H1 (cell line): ENCODE data around the gene MS4A18. TPM values are rescaled to one million over a fixed set of nuclear protein-coding genes. Genes with fewer than 3 reads are reported as not detected.

Source experiments
- CTCF ChIA-PET: fragments of 300-600 bp; sonication (Branson Sonifier 250); formaldehyde crosslinking; loops from one replicate; lab custom pipeline; 2021; ENCODE audit not compliant: partially characterized antibody; lab: Charles Lee
- POLR2A ChIA-PET: fragments of 300-600 bp; sonication (Branson Sonifier 250); formaldehyde crosslinking; loops from one replicate; lab custom pipeline; 2021; ENCODE audit warnings: inconsistent platforms; ENCODE audit not compliant: partially characterized antibody; lab: Charles Lee
- DNase-seq, 2 experiments: peaks; one replicate each; pipeline versions ENCODE4 v3.0.0 to v3.0.0-alpha.2; 2010 to 2022; ENCODE audit warnings: low spot score in 2 of 2, low read depth in 1 of 2, mixed read lengths in 1 of 2
- FAIRE-seq: peaks from 2 replicates; lab custom pipeline; 2011; peaks lifted over from hg19 to GRCh38; lab: Jason Lieb, UNC
- H2AFZ ChIP-seq: 2 replicates; pipeline ENCODE4 v1.8.1; 2012; ENCODE audit warnings: low read length, inconsistent platforms
- H2AK5ac ChIP-seq: 2 replicates; pipeline ENCODE4 v1.6.1; 2013; ENCODE audit warnings: low read depth, low read length
- H2BK120ac ChIP-seq: replicated peaks from 2 replicates; pipeline ENCODE3; 2013; ENCODE audit warnings: low read depth, low read length, inconsistent platforms
- H2BK12ac ChIP-seq: 2 replicates; pipeline ENCODE4 v1.6.1; 2013; ENCODE audit warnings: low read depth, low read length
- H2BK15ac ChIP-seq: 2 replicates; pipeline ENCODE4 v1.6.1; 2013; ENCODE audit warnings: low read length
- H2BK20ac ChIP-seq: 2 replicates; pipeline ENCODE4 v1.6.1; 2013; ENCODE audit warnings: low read length
- H2BK5ac ChIP-seq: 2 replicates; pipeline ENCODE4 v1.6.1; 2013; ENCODE audit warnings: low read depth, low read length
- H3K14ac ChIP-seq: 2 replicates; pipeline ENCODE4 v1.6.1; 2013; ENCODE audit warnings: inconsistent platforms; ENCODE audit not compliant: insufficient read length
- H3K18ac ChIP-seq: 2 replicates; pipeline ENCODE4 v1.6.1; 2013; ENCODE audit warnings: low read length; ENCODE audit errors: extremely low read depth
- H3K23ac ChIP-seq: 2 replicates; pipeline ENCODE4 v1.6.1; 2013; ENCODE audit warnings: inconsistent platforms; ENCODE audit not compliant: insufficient read length
- H3K23me2 ChIP-seq: 2 replicates; pipeline ENCODE4 v1.6.1; 2013; ENCODE audit warnings: low read depth, low read length
- H3K27ac ChIP-seq: 2 replicates; pipeline ENCODE4 v1.6.1; 2011; ENCODE audit warnings: low read depth, low read length, inconsistent platforms
- H3K27me3 ChIP-seq, 4 experiments: replicated peaks in 1 of 4; 1 replicate in 1 of 4; 2 replicates in 3 of 4; pipeline versions ENCODE4 v1.6.1 to v1.8.1; 2011 to 2013; ENCODE audit warnings: low read length in 3 of 4, mild to moderate bottlenecking in 3 of 4, inconsistent platforms in 2 of 4, mixed read lengths in 2 of 4, moderate library complexity in 1 of 4; ENCODE audit not compliant: control insufficient read depth in 3 of 4, insufficient read depth in 3 of 4; ENCODE audit errors: extremely low read depth in 1 of 4
- H3K36me3 ChIP-seq, 4 experiments: 2 replicates each; pipeline versions ENCODE4 v1.6.1 to v1.8.1; 2011 to 2013; ENCODE audit warnings: mild to moderate bottlenecking in 4 of 4, low read length in 3 of 4, moderate library complexity in 2 of 4, control low read depth in 1 of 4, inconsistent platforms in 1 of 4; ENCODE audit not compliant: insufficient read depth in 4 of 4, control insufficient read depth in 2 of 4
- H3K4ac ChIP-seq: replicated peaks from 2 replicates; pipeline ENCODE3; 2013; ENCODE audit warnings: low read length, low read depth, mixed read lengths, inconsistent platforms; ENCODE audit not compliant: insufficient read length
- H3K4me1 ChIP-seq, 4 experiments: replicated peaks in 1 of 4; 1 replicate in 1 of 4; 2 replicates in 3 of 4; pipeline versions ENCODE4 v1.6.1 to v1.8.1; 2011 to 2013; ENCODE audit warnings: low read length in 3 of 4, inconsistent platforms in 2 of 4, mixed read lengths in 1 of 4; ENCODE audit not compliant: insufficient read depth in 4 of 4, control insufficient read depth in 3 of 4
- H3K4me2 ChIP-seq, 2 experiments: 2 replicates each; pipeline versions ENCODE4 v1.6.1 to v1.8.1; 2011 to 2013; ENCODE audit warnings: low read depth in 2 of 2, low read length in 2 of 2, control low read depth in 1 of 2, inconsistent platforms in 1 of 2, mild to moderate bottlenecking in 1 of 2; ENCODE audit not compliant: insufficient read depth in 1 of 2
- H3K4me3 ChIP-seq, 4 experiments: fragments of 200-600, 300-600 bp in 1 of 4; sonication (generic), shearing (Covaris generic), sonication (Bioruptor Twin) in 1 of 4; 2 replicates each; pipeline versions ENCODE4 v1.5.1 to v1.8.1; 2011 to 2016; ENCODE audit warnings: low read length in 4 of 4, low read depth in 3 of 4, control low read depth in 2 of 4, inconsistent platforms in 2 of 4, mild to moderate bottlenecking in 2 of 4, mixed read lengths in 1 of 4, moderate library complexity in 1 of 4; ENCODE audit not compliant: insufficient read depth in 2 of 4; ENCODE audit errors: extremely low read depth in 1 of 4
- H3K56ac ChIP-seq: replicated peaks from 2 replicates; pipeline ENCODE3; 2013; ENCODE audit warnings: low read depth, mild to moderate bottlenecking, mixed read lengths, low read length, inconsistent platforms; ENCODE audit not compliant: insufficient read length
- H3K79me1 ChIP-seq: 2 replicates; pipeline ENCODE4 v1.6.1; 2013; ENCODE audit warnings: low read depth, low read length, control low read depth
- H3K79me2 ChIP-seq, 2 experiments: 2 replicates each; pipeline versions ENCODE4 v1.6.1 to v1.8.1; 2012 to 2013; ENCODE audit warnings: low read length in 2 of 2, mild to moderate bottlenecking in 2 of 2, inconsistent platforms in 1 of 2; ENCODE audit not compliant: insufficient read depth in 2 of 2, control insufficient read depth in 1 of 2
- H3K9ac ChIP-seq, 4 experiments: replicated peaks in 1 of 4; 1 replicate in 1 of 4; 2 replicates in 3 of 4; pipeline versions ENCODE4 v1.6.1 to v1.8.1; 2011 to 2013; ENCODE audit warnings: low read depth in 3 of 4, low read length in 3 of 4, control low read depth in 2 of 4, mild to moderate bottlenecking in 2 of 4, moderate library complexity in 2 of 4, inconsistent platforms in 1 of 4; ENCODE audit errors: extremely low read depth in 1 of 4
- H3K9me3 ChIP-seq, 2 experiments: 2 replicates each; pipeline versions ENCODE4 v1.6.1 to v1.8.1; 2012 to 2013; ENCODE audit warnings: mild to moderate bottlenecking in 2 of 2, moderate library complexity in 2 of 2, control low read depth in 1 of 2, inconsistent platforms in 1 of 2, low read depth in 1 of 2, low read length in 1 of 2, mixed read lengths in 1 of 2; ENCODE audit not compliant: insufficient read depth in 2 of 2
- H4K20me1 ChIP-seq, 2 experiments: replicated peaks in 1 of 2; 2 replicates each; pipeline versions ENCODE3 to v1.8.1; 2011 to 2013; ENCODE audit warnings: inconsistent platforms in 2 of 2, low read length in 2 of 2, mild to moderate bottlenecking in 1 of 2; ENCODE audit not compliant: insufficient read depth in 2 of 2, control insufficient read depth in 1 of 2
- H4K5ac ChIP-seq: 2 replicates; pipeline ENCODE4 v1.6.1; 2013; ENCODE audit warnings: low read length, low read depth, mixed read lengths, inconsistent platforms; ENCODE audit not compliant: insufficient read length
- H4K8ac ChIP-seq: 2 replicates; pipeline ENCODE4 v1.8.0; 2013; ENCODE audit warnings: mild to moderate bottlenecking, moderate library complexity, low read length, inconsistent platforms; ENCODE audit not compliant: insufficient read depth; ENCODE audit errors: extremely low read depth
- H4K91ac ChIP-seq: replicated peaks from 2 replicates; pipeline ENCODE3; 2013; ENCODE audit warnings: low read length, mixed read lengths, inconsistent platforms; ENCODE audit not compliant: insufficient read length
- EP300 ChIP-seq, 2 experiments: IDR thresholded peaks; 1 replicate in 1 of 2; 2 replicates in 1 of 2; pipeline ENCODE4 v1.6.1; 2011 to 2012; ENCODE audit warnings: low read depth in 2 of 2, low read length in 2 of 2, mild to moderate bottlenecking in 2 of 2, borderline replicate concordance in 1 of 2, inconsistent platforms in 1 of 2, moderate library complexity in 1 of 2
- EZH2 ChIP-seq: fragments of 200-600 bp; sonication (generic); IDR thresholded peaks from 2 replicates; pipeline ENCODE4 v1.7.1; 2012; ENCODE audit warnings: low read depth, mild to moderate bottlenecking, moderate library complexity, low read length, inconsistent platforms; ENCODE audit not compliant: severe bottlenecking
- FOSL1 ChIP-seq: IDR thresholded peaks from 2 replicates; pipeline ENCODE4 v1.6.1; 2011; ENCODE audit warnings: mild to moderate bottlenecking, low read depth, low read length, moderate library complexity; ENCODE audit not compliant: insufficient read depth
- PHF8 ChIP-seq: fragments of 200-600 bp; sonication (generic); conservative IDR thresholded peaks from 2 replicates; pipeline ENCODE4 v1.7.1; 2012; ENCODE audit warnings: low read depth, mild to moderate bottlenecking, inconsistent platforms, low read length, moderate library complexity
- RAD21 ChIP-seq, 2 experiments: IDR thresholded peaks in 1 of 2; conservative IDR thresholded peaks in 1 of 2; 2 replicates each; pipeline ENCODE4 v1.6.1; 2011; ENCODE audit warnings: low read depth in 2 of 2, low read length in 2 of 2, improper control_type of control experiment in 1 of 2, inconsistent platforms in 1 of 2, mild to moderate bottlenecking in 1 of 2, moderate library complexity in 1 of 2
- RBBP5 ChIP-seq: IDR thresholded peaks from 2 replicates; pipeline ENCODE4 v1.7.1; 2012; ENCODE audit warnings: low read depth, mild to moderate bottlenecking, inconsistent platforms, low read length, moderate library complexity, borderline replicate concordance
- SP2 ChIP-seq: IDR thresholded peaks from 2 replicates; pipeline ENCODE4 v1.6.1; 2012; ENCODE audit warnings: mild to moderate bottlenecking, low read length, inconsistent platforms
- SUZ12 ChIP-seq: fragments of 200-600 bp; sonication (generic); IDR thresholded peaks from 2 replicates; pipeline ENCODE4 v1.6.1; 2012; ENCODE audit warnings: mild to moderate bottlenecking, inconsistent platforms, low read length, moderate library complexity, mixed read lengths
- TAF7 ChIP-seq: optimal IDR thresholded peaks from 2 replicates; pipeline ENCODE3; 2011; ENCODE audit warnings: low read depth, mild to moderate bottlenecking, inconsistent platforms, low read length, moderate library complexity, borderline replicate concordance
- YY1 ChIP-seq: IDR thresholded peaks from 2 replicates; pipeline ENCODE4 v1.6.1; 2011; ENCODE audit warnings: low read depth, mild to moderate bottlenecking, low read length
- WGBS, 2 experiments: shearing (Covaris generic) in 1 of 2; methylation state at CpG; one replicate each; pipeline versions ENCODE4 v1.1.6 to v1.1.7; 2013 to 2015; ENCODE audit warnings: low lambda C conversion rate in 2 of 2, mixed read lengths in 2 of 2, inconsistent platforms in 1 of 2, low coverage in 1 of 2, missing lambda C conversion rate in 1 of 2; ENCODE audit not compliant: insufficient replicate concordance in 2 of 2, insufficient coverage in 1 of 2, insufficient read length in 1 of 2; ENCODE audit errors: extremely low coverage in 1 of 2, missing lambda C conversion rate in 1 of 2; 5-methylcytosine and 5-hydroxymethylcytosine counted together
- polyA plus RNA-seq, 7 experiments: library from polyadenylated mRNA; depleted of rRNA in 3 of 7; stranded (reverse) in 5 of 7; unstranded in 2 of 7; fragments of >200 nt in 5 of 7; fragments of 200-250 nt in 2 of 7; gene quantifications; 1 replicate in 5 of 7; 2 replicates in 1 of 7; 4 replicates in 1 of 7; pipeline versions ENCODE4 v1.2.1 to v1.2.3, GENCODE V29; 2011 to 2013; ENCODE audit warnings: missing spikeins in 2 of 7, mixed read lengths in 2 of 7
- total RNA-seq: library from RNA; stranded (reverse); fragmentation: NEBNext Ultra II Directional; extraction: Animal tissue kit (Norgen Biotek cat#: 25700); gene quantifications from 2 replicates; pipeline ENCODE4 v1.2.1, GENCODE V29; 2021
- TF ChIP-seq, protein P1 (sequence below): IDR thresholded peaks from 2 replicates; pipeline ENCODE4 v1.6.1; 2011; ENCODE audit warnings: low read depth, mild to moderate bottlenecking, low read length; ENCODE audit not compliant: insufficient read depth

Gene MS4A18
- total and polyA plus RNA-seq, 2 of the 8 experiments (the other 6 are each of a cell fraction or from before 2014, with no cell fraction given), result not detected

DNA sequence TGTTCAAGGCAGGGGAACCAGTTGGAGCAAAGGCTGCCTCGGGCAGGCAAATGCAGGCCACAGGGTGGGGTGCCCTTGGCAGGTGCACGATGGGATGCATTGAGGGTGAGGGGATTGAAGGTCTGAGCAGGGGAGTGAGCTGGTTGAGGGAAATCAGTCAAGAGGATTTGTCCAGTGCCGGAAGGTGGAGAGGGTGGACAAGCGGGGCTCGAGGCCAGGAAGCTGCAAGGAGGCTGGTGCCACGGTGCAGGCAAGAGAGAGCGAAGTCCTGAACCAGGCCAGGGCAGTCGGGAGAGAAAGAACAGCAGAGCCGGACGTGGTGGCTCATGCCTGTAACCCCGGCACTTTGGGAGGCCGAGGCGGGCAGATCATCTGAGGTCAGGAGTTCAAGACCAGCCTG is 50.2 kb downstream of the MS4A18 start:
- H3K9ac ChIP-seq, result no peak overlapping the region
- H3K36me3 ChIP-seq, result no peaks in the 10 kb centered on the region
- H4K20me1 ChIP-seq, result no peaks in the 10 kb centered on the region
- H3K27ac ChIP-seq, result no peak overlapping the region
- no peak for FAIRE-seq
- H3K79me2 ChIP-seq, result no peaks in the 10 kb centered on the region
- no peaks in the 10 kb centered on the region for H3K79me1 ChIP-seq
- no peak overlapping the region for H3K4ac ChIP-seq
- H2AFZ ChIP-seq, result no peak overlapping the region
- 91% methylated on average over 13 of the region's 13 CpGs; no CpG with 5 or more reads in 1 of the 2 experiments for WGBS, 2 experiments
- H3K14ac ChIP-seq, result no peak overlapping the region
- H2BK15ac ChIP-seq, result no peak overlapping the region
- ChIA-PET POLR2A (interaction anchor here (1.3 to 1.9 kb wide), 2 partner anchors 12 to 113 kb away, joined by 4 to 5 read pairs; no protein-coding TSS in a partner anchor), CTCF (interaction anchor here (0.7 to 11.8 kb wide), 34 partner anchors 9 to 348 kb away, joined by 3 to 145 read pairs (median 4); partner anchors contain the start of gene MS4A15)
- H2AK5ac ChIP-seq, result 0 out of 2 replicates have a peak overlapping the region, but pooled peaks have one; percentile 24
- no peak overlapping the region for H3K18ac ChIP-seq
- H3K9me3 ChIP-seq, result no peaks in the 10 kb centered on the region
- H3K23me2 ChIP-seq, result no peaks in the 10 kb centered on the region
- no peak overlapping the region for H3K4me3 ChIP-seq
- no peaks in the 10 kb centered on the region for H3K27me3 ChIP-seq
- no peak for DNase-seq
- H4K8ac ChIP-seq, result no peak overlapping the region
- no peaks in the 10 kb centered on the region; a peak in 1 of 7 replicates for H3K4me1 ChIP-seq
- H2BK5ac ChIP-seq, result no peak overlapping the region
- no peak overlapping the region for H2BK20ac ChIP-seq
- H4K5ac ChIP-seq, result no peak overlapping the region
- H3K23ac ChIP-seq, result no peak overlapping the region
- no peak overlapping the region for H4K91ac ChIP-seq
- H2BK120ac ChIP-seq, result no peak overlapping the region
- H3K4me2 ChIP-seq, result no peak overlapping the region
- H3K56ac ChIP-seq, result no peak overlapping the region
- H2BK12ac ChIP-seq, result no peak overlapping the region
- TF ChIP-seq TAF7 (no peak), SP2 (no peak), EP300 (IDR thresholded peaks at IDR 0.05; ENCODE audit: borderline replicate concordance in 1 of 2, low read depth in 2 of 2, low read length in 2 of 2) (no peak), PHF8 (no peak), RAD21 (IDR thresholded peaks at IDR 0.05 in 1 of 2, conservative IDR thresholded peaks at IDR 0.05 in 1 of 2; ENCODE audit: low read depth in 2 of 2, low read length in 2 of 2) (no peak), FOSL1 (no peak), EZH2 (no peak), SUZ12 (no peak), YY1 (no peak), RBBP5 (no peak)
- TF ChIP-seq, protein P1, sequence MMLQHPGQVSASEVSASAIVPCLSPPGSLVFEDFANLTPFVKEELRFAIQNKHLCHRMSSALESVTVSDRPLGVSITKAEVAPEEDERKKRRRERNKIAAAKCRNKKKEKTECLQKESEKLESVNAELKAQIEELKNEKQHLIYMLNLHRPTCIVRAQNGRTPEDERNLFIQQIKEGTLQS, result no peak
